ENCODE results near the gene NR2F6. TPM values are rescaled to one million over a fixed set of nuclear protein-coding genes. Genes with fewer than 3 reads are reported as not detected.

Gene NR2F6
- total RNA-seq, 1 experiment from 2014 or later, result 90.8 TPM

- Histone ChIP-seq H3K27me3 (ENCODE audit: insufficient read depth, low read depth) (no peaks in the 10 kb centered on the region), H2AFZ (no peak overlapping the region), H3K79me2 (ENCODE audit: low read depth) (no peaks in the 10 kb centered on the region; the same call in 1 of the 2 replicates), H4K20me1 (ENCODE audit: insufficient read depth) (no peaks in the 10 kb centered on the region), H3K4me2 (no peak overlapping the region), H3K4me3 (no peak overlapping the region), H3K27ac (no peak overlapping the region), H3F3A (ENCODE audit: insufficient read depth, low read depth) (peaks cover 26% of the 10 kb centered on the region), H3K4me1 (replicated peaks; ENCODE audit: insufficient read depth) (peaks cover 14% of the 10 kb centered on the region), H3K9me3 (ENCODE audit: insufficient read depth, low read depth) (no peaks in the 10 kb centered on the region), H3K36me3 (ENCODE audit: low read depth) (no peaks in the 10 kb centered on the region), H3K9me2 (ENCODE audit: insufficient read depth) (no peaks in the 10 kb centered on the region)
- ChIA-PET POLR2A (ENCODE audit: unreplicated experiment) (no interaction called here), CTCF (no interaction called here)
- intact Hi-C loops (cut with micrococcal nuclease; ENCODE audit: unreplicated experiment), result no loop called here
- DNase-seq, result no peak
- BruUV-seq (replicated peaks), result no TSS peak
- TF ChIP-seq CTCF (conservative IDR thresholded peaks at IDR 0.05) (no peak), EZH2 (IDR thresholded peaks at IDR 0.05; ENCODE audit: low read depth) (no peak)
These were observed 33.9 kb downstream of the NR2F6 start for GRCh38 chr19:17211547-17212446.

DNA sequence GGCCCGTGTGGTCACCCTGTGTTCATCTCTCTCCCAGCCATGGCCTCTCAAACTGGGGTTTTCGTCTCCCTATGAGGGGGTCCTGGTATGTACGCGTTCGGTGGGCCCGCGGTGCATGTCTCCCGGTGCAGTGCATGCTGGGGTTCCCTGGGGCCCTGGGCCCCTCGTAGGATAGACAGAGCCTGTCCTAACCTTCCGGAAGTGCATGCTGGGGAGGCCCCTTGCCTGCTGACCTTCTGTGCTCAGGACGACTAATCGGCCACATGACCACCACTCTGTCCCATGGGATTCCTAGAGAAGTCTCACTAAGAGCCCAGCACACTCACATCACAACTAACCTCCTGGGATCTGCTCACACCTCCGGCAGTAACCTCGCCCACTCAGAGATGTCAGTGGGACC is 35.4 kb downstream of the NR2F6 start:
- no peak overlapping the region for H3K4me2 ChIP-seq
- BruUV-seq (replicated peaks), result no TSS peak
- CTCF ChIA-PET, result no interaction called here
- peaks cover 6% of the 10 kb centered on the region for H3K4me1 ChIP-seq (replicated peaks; ENCODE audit: insufficient read depth)
- no peak overlapping the region for H2AFZ ChIP-seq
- peaks cover 22% of the 10 kb centered on the region for H3F3A ChIP-seq (ENCODE audit: insufficient read depth, low read depth)
- no peaks in the 10 kb centered on the region for H3K9me2 ChIP-seq (ENCODE audit: insufficient read depth)
- H3K27me3 ChIP-seq (ENCODE audit: insufficient read depth, low read depth), result no peaks in the 10 kb centered on the region
- no peaks in the 10 kb centered on the region for H3K79me2 ChIP-seq (ENCODE audit: low read depth)
- TF ChIP-seq CTCF (conservative IDR thresholded peaks at IDR 0.05) (no peak), EZH2 (IDR thresholded peaks at IDR 0.05; ENCODE audit: low read depth) (no peak)
- no peaks in the 10 kb centered on the region for H3K36me3 ChIP-seq (ENCODE audit: low read depth)
- H4K20me1 ChIP-seq (ENCODE audit: insufficient read depth), result no peaks in the 10 kb centered on the region
- no peak overlapping the region for H3K27ac ChIP-seq
- POLR2A ChIA-PET (ENCODE audit: unreplicated experiment), result no interaction called here
- no peak overlapping the region for H3K4me3 ChIP-seq
- H3K9me3 ChIP-seq (ENCODE audit: insufficient read depth, low read depth), result no peaks in the 10 kb centered on the region
- no peak for DNase-seq
- intact Hi-C loops (cut with micrococcal nuclease; ENCODE audit: unreplicated experiment), result no loop called here

- no peaks in the 10 kb centered on the region for H3K79me2 ChIP-seq (ENCODE audit: low read depth)
- no peaks in the 10 kb centered on the region for H3K36me3 ChIP-seq (ENCODE audit: low read depth)
- intact Hi-C loops (cut with micrococcal nuclease; ENCODE audit: unreplicated experiment), result no loop called here
- peaks cover 3% of the 10 kb centered on the region for H3K4me1 ChIP-seq (replicated peaks; ENCODE audit: insufficient read depth)
- TF ChIP-seq CTCF (conservative IDR thresholded peaks at IDR 0.05) (no peak), EZH2 (IDR thresholded peaks at IDR 0.05; ENCODE audit: low read depth) (no peak)
- no peak overlapping the region for H3K27ac ChIP-seq
- peak in 1 of 2 experiments; percentile 19 for DNase-seq
- no peak overlapping the region for H3K4me3 ChIP-seq
- H3K4me2 ChIP-seq, result no peak overlapping the region
- H3K27me3 ChIP-seq (ENCODE audit: insufficient read depth, low read depth), result no peaks in the 10 kb centered on the region
- no peaks in the 10 kb centered on the region for H3K9me3 ChIP-seq (ENCODE audit: insufficient read depth, low read depth)
- ChIA-PET CTCF (no interaction called here), POLR2A (ENCODE audit: unreplicated experiment) (no interaction called here)
- H4K20me1 ChIP-seq (ENCODE audit: insufficient read depth), result no peaks in the 10 kb centered on the region
- H2AFZ ChIP-seq, result no peak overlapping the region
- BruUV-seq (replicated peaks), result no TSS peak
- H3F3A ChIP-seq (ENCODE audit: insufficient read depth, low read depth), result peaks cover 22% of the 10 kb centered on the region
- no peaks in the 10 kb centered on the region for H3K9me2 ChIP-seq (ENCODE audit: insufficient read depth)
These were observed 36.3 kb downstream of the NR2F6 start for GRCh38 chr19:17209126-17210036.
